ENCODE results near the gene CBX4. TPM values are rescaled to one million over a fixed set of nuclear protein-coding genes. Genes with fewer than 3 reads are reported as not detected.

CBX4 gene
- polyA plus RNA-seq, 1 of the 3 experiments (the other 2 are of a cell fraction): 21.9 TPM

DNA sequence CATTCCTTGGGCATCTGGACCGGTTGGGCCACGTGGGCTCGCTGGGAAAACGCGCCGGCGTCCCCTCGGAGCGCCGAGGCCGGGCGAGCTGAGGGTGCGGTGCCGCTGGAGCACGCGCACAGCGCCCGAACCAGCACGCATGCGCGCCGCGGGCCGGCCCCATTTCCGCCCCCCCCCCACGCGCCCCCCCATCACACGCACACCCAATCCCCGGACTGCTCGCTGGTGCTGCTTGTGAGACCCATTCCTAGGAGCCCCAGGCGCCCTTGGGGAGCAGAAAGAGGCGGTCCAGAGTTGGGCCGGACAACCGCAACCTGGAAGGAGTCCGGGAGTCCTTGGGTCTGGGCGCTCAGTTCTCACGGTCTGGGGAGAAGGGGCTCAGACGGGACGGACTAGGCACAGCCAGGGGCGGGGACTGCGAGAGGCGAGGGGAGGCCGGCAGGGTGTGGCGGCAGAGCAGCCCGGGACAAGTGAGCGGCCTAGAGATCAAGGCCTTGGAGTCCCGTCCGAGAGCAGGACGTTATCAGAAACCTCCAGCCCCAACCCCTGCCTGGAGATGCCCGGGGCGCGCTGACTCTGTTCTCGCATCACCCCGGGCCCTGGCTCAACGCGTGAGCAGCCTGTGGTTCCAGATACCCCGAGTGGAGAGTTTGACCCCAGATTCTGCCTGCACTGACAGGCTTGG, 36.4 kb downstream of the CBX4 start:
- H3K9ac ChIP-seq: no peak overlapping the region
- no peaks in the 10 kb centered on the region for H4K20me1 ChIP-seq (ENCODE audit: insufficient read depth)
- H2AFZ ChIP-seq (ENCODE audit: low read depth): no peak overlapping the region
- no peak overlapping the region for H3K4me2 ChIP-seq
- H3K27ac ChIP-seq (ENCODE audit: low read depth in 2 of 2, low read length in 1 of 2): no peak overlapping the region
- peaks cover 6 to 9% of the 10 kb centered on the region in 2 experiments; a peak in 2 of 4 replicates for H3K4me1 ChIP-seq (ENCODE audit: control insufficient read depth in 1 of 2, insufficient read depth in 2 of 2, low read depth in 1 of 2, low read length in 1 of 2)
- CTCF ChIA-PET: interaction anchor here (1.2 to 12.2 kb wide), 3 partner anchors 7 to 206 kb away, joined by 3 to 274 read pairs (median 146); partner anchors contain the start of gene CBX4
- no peaks in the 10 kb centered on the region for H3K79me2 ChIP-seq (ENCODE audit: insufficient read depth)
- H3K36me3 ChIP-seq (replicated peaks in 1 of 2; ENCODE audit: control insufficient read depth in 1 of 2, insufficient read depth in 2 of 2, low read length in 1 of 2): no peaks in the 10 kb centered on the region
- H3K27me3 ChIP-seq (ENCODE audit: insufficient read depth): peaks cover 39% of the 10 kb centered on the region
- TF ChIP-seq, protein P1, sequence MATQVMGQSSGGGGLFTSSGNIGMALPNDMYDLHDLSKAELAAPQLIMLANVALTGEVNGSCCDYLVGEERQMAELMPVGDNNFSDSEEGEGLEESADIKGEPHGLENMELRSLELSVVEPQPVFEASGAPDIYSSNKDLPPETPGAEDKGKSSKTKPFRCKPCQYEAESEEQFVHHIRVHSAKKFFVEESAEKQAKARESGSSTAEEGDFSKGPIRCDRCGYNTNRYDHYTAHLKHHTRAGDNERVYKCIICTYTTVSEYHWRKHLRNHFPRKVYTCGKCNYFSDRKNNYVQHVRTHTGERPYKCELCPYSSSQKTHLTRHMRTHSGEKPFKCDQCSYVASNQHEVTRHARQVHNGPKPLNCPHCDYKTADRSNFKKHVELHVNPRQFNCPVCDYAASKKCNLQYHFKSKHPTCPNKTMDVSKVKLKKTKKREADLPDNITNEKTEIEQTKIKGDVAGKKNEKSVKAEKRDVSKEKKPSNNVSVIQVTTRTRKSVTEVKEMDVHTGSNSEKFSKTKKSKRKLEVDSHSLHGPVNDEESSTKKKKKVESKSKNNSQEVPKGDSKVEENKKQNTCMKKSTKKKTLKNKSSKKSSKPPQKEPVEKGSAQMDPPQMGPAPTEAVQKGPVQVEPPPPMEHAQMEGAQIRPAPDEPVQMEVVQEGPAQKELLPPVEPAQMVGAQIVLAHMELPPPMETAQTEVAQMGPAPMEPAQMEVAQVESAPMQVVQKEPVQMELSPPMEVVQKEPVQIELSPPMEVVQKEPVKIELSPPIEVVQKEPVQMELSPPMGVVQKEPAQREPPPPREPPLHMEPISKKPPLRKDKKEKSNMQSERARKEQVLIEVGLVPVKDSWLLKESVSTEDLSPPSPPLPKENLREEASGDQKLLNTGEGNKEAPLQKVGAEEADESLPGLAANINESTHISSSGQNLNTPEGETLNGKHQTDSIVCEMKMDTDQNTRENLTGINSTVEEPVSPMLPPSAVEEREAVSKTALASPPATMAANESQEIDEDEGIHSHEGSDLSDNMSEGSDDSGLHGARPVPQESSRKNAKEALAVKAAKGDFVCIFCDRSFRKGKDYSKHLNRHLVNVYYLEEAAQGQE (IDR thresholded peaks at IDR 0.05; ENCODE audit: low read depth, low read length): no peak
- TF ChIP-seq, protein P2, sequence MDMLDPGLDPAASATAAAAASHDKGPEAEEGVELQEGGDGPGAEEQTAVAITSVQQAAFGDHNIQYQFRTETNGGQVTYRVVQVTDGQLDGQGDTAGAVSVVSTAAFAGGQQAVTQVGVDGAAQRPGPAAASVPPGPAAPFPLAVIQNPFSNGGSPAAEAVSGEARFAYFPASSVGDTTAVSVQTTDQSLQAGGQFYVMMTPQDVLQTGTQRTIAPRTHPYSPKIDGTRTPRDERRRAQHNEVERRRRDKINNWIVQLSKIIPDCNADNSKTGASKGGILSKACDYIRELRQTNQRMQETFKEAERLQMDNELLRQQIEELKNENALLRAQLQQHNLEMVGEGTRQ (IDR thresholded peaks at IDR 0.05; ENCODE audit: borderline replicate concordance, low read depth, low read length): no peak
- no peak for DNase-seq
- no peaks in the 10 kb centered on the region for H3K9me3 ChIP-seq
- H3K9me2 ChIP-seq: no peaks in the 10 kb centered on the region
- H3K4me3 ChIP-seq (ENCODE audit: low read depth in 2 of 2, low read length in 1 of 2): no peak overlapping the region
- H3F3A ChIP-seq (replicated peaks; ENCODE audit: insufficient read depth): peaks cover 4% of the 10 kb centered on the region
- POLR2A ChIA-PET: no interaction called here
- WGBS (ENCODE audit: low lambda C conversion rate): 93% methylated on average over 57 of the region's 57 CpGs

DNA sequence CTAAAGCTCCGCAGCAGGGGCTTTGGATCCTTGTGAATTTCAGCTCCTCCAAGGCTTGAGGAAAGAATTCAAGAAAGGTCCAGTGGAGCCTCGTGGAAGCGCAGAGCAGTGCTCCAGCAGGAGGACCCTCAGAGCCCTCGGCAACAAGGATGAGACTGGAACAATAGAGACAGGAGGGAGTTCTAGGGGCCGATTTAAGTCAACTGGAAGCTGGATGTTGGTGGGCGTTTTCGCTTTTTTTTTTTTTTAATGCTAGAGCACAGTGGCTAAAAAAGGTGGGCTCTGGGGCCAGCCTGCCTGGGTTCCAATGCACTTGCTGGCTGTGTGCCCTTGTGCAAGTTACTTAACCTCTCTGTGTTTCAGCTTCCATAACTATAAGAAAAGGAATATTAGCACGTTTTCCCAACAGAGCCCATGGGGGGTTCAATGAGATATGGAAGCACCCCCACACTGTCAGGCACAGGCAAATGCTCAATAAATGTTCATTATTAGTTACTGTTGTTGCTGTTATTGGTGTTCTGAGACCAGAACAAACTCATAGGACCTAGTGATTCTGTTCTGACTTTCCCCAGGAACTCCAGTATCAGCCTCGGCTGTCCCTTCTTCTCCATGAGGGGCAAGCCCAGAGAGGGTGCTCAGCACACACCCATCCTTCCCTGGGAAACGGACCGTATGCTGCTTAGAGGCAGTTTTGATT, 37.1 kb downstream of the CBX4 start:
- Histone ChIP-seq H3K27me3 (ENCODE audit: insufficient read depth) (peaks cover 32% of the 10 kb centered on the region; the same call in 1 of the 2 replicates), H3K9ac (no peak overlapping the region), H3K4me2 (no peak overlapping the region), H3K36me3 (replicated peaks in 1 of 2; ENCODE audit: control insufficient read depth in 1 of 2, insufficient read depth in 2 of 2, low read length in 1 of 2) (no peaks in the 10 kb centered on the region), H4K20me1 (ENCODE audit: insufficient read depth) (no peaks in the 10 kb centered on the region), H2AFZ (ENCODE audit: low read depth) (no peak overlapping the region), H3K27ac (ENCODE audit: low read depth in 2 of 2, low read length in 1 of 2) (no peak overlapping the region), H3K4me1 (ENCODE audit: control insufficient read depth in 1 of 2, insufficient read depth in 2 of 2, low read depth in 1 of 2, low read length in 1 of 2) (peaks cover 7 to 11% of the 10 kb centered on the region in 2 experiments; a peak in 2 of 4 replicates), H3K9me3 (no peaks in the 10 kb centered on the region), H3K79me2 (ENCODE audit: insufficient read depth) (no peaks in the 10 kb centered on the region), H3K4me3 (ENCODE audit: low read depth in 2 of 2, low read length in 1 of 2) (no peak overlapping the region), H3F3A (replicated peaks; ENCODE audit: insufficient read depth) (peaks cover 4% of the 10 kb centered on the region), H3K9me2 (no peaks in the 10 kb centered on the region)
- ChIA-PET POLR2A (no interaction called here), CTCF (interaction anchor here (0.7 to 9.7 kb wide), 3 partner anchors 8 to 280 kb away, joined by 3 to 146 read pairs (median 3); no protein-coding TSS in a partner anchor)
- DNase-seq: no peak
- WGBS (ENCODE audit: low lambda C conversion rate): 81% methylated on average over 11 of the region's 11 CpGs
- no peak for TF ChIP-seq TCF12 (IDR thresholded peaks at IDR 0.05)
- TF ChIP-seq SMC3 (IDR thresholded peaks at IDR 0.05; ENCODE audit: low read depth, low read length): no peak
- TF ChIP-seq, protein P1 (IDR thresholded peaks at IDR 0.05; ENCODE audit: low read depth, low read length): no peak
- TF ChIP-seq GABPA (IDR thresholded peaks at IDR 0.05; ENCODE audit: low read depth): no peak
- TF ChIP-seq NFIC (IDR thresholded peaks at IDR 0.05; ENCODE audit: borderline replicate concordance): no peak

All from SK-N-SH (cell line).